ENCODE results near the gene ADAMTSL3. TPM values are rescaled to one million over a fixed set of nuclear protein-coding genes. Genes with fewer than 3 reads are reported as not detected.

Gene ADAMTSL3
- total and polyA plus RNA-seq, 2 of the 8 experiments (the other 6 are each of a cell fraction or from before 2014, with no cell fraction given) = 0.35 to 1.4 TPM

DNA sequence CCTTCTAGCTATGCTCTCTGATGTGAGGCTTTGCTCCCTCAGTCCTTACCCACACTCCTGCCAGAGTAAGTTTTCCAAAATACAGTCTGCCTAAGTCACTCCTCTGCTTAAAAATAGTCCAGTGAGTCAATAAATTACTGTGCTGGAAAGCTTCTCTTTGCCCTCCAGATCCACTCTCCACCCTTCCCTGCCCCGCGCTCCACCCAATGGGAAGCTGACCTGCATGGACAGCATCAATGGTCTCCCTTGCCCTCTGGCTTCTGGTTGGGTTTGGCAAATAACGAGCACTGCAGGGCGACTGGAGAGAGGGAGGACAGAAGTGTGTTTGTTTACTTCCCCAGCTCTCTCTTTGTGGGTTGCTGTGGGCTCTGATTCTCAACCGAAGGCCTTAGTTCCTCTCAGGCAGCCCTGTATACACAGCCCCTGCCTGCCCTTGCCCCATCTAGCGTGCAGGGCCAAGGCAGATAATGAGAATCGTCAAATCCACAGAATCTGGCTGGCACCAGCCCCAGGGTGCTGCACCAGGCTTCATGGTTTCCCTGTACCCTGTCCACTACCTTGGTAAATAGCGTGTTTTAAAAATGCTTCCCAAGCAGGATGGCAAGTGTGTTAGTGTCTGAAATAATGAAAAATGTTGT lies 110.4 kb downstream of the ADAMTSL3 start (continued):
- TF ChIP-seq NANOG (IDR thresholded peaks at IDR 0.05; ENCODE audit: insufficient read depth, low read depth, low read length, poor library complexity, severe bottlenecking) = no peak
